ENCODE data around the gene ADAMTSL3.
"Not testable (repeated sequence)": the region's sequence is repeated elsewhere in the genome, so short reads cannot be mapped to it uniquely, and the experiment has no call there.

ADAMTSL3 gene

DNA sequence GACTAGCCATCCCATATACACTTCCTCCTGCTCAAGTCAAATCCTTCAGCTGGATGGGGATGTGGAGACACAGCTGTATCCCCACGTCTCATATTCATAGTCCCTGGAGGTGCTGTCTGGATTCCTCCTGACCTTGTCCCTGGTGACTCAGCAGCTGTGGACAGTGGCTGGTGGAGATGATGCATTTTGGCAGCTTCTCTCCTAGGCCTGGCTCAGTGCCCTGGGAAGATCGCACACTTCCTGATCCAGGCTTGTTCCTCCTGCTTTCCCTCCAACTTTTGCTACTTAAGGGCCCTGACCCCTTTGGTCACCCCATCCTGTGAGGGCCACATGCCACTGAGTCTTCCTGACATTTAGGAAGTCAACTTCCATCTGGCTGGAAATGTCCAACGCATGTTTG lies 44.4 kb downstream of the ADAMTSL3 start:
- no peak for DNase-seq (ENCODE audit: low read depth)

DNA sequence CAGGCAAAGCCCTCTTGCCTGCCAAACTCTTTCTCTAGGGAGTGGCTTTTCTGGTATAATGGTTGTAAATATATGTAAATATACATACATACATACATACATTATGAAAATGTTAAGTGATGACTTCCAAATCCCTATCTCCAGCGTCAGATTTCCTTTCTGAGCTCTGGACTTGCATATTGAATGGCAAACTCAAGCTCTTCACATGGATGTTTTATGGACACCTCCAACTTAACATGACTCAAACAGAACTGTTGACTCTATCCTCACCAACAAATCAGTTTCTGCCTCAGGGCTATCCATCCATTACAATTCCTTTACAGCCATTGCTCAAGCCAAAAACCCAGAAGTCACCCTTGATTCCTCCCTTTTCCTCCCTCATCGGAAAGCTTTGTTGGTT lies 45.1 kb downstream of the ADAMTSL3 start:
- no peak for DNase-seq (ENCODE audit: low read depth)

DNA sequence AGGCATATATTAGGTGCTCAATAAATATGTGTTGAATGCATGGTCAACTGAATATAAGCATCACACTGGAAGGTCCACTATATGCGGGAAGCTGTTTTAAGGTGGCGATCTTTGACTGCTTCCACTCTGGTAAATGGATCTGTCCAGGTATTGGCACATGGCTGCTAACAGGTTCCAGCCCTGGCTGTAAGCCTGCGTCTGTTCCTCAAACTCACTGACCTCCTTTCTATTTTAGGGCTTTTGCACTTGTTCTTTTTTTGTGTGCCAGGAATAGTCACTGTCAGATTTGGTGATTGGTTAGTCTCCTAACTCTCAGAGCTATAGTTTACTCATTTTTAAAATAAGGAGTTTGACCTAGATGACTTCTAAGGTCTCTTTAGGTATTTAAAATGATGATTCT lies 46.2 kb downstream of the ADAMTSL3 start:
- DNase-seq (ENCODE audit: low read depth) = no peak

DNA sequence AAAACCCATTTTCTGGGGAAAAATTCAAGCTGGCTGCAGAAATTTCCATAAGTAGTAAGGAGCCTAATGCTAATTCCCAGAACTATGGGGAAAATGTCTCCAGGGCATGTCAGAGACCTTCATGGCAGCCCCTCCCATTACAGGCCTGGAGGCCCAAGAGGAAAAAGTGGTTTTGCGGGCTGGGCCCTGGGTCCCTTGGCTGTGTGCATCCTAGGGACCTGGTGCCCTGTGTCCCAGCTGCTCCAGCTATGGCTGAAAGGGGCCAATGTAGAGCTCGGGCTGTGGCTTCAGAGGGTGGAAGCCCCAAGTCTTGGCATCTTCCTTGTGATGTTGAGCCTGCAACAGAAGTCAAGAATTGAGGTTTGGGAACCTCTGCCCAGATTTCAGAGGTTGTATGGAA lies 48.4 kb downstream of the ADAMTSL3 start:
- not testable (repeated sequence) for DNase-seq (ENCODE audit: low read depth)

DNA sequence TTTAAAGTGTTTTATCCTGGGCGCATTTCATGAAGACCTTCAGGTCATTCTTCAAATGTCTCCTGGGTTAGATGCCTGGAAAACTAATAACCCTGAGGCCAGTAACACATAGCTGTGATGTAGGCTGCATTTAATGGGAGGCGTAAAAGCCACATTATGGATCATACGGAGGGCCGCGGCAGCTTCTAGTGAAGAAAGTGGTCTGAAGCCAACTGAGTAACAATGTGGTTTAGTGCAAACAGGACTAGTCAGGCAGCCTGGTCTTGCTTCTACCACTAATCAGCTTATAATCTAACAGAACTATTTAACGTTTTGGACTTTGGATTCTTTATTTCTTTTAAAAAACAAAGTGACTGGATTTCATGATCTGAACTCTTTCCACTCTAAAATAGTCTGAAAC lies 54.4 kb downstream of the ADAMTSL3 start:
- no peak for DNase-seq (ENCODE audit: low read depth)

DNA sequence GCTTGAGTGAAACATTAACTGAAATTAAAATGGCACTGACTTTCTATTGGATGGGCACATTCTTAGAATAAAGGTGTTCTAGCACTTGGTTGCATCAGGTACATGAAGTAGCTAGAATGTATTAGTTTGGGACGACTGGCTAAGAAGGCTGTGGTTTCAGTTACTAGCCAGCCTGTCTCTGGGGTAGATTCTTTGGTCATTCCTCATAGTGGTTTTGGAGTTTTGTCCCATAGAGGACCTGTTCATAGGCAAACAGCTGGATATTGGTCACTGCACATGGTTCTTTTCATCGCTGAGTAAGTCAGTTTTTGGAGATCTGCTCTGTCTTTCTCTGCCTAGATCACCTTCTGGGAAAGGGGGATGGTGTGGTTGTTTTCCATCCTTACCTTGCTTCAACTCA lies 55.3 kb downstream of the ADAMTSL3 start:
- DNase-seq (ENCODE audit: low read depth) = no peak

DNA sequence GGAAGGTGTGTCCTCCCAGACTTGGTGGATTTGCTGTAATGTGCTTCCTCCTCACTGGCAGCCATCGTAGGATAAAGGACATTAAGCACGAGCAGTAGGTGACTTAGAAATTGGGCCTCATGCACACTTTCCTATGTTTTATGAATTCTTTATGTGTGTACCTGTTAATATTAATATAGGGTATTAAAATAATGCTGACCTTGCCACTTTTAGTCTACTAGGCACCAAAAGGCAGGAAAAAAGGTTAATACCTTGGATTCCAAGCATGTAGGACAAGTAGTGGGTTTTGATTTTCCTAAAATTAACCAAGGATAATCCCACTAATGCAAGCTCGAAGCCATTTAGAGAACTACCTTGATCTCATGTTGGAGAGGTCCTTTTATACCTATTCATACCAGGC lies 55.9 kb downstream of the ADAMTSL3 start:
- no peak for DNase-seq (ENCODE audit: low read depth)

DNA sequence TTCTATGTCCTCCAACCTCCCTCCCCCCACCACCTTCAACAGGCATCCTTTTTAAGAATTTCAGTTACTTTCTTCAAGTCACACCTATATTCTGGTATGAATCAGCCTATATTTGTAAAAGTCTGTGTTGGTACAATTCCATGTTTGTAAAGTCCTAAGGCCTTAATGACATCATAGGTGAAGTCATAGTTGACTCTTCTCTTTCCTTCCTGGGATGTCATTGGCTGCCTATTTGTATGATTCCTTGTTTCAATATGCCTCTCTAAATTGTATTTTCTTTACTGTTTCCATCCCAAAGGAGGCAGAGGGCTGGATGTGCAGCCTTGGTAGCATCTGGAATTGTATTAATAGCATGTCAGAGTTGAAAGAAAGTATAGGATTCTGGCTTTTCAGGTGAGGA lies 56.5 kb downstream of the ADAMTSL3 start:
- DNase-seq (ENCODE audit: low read depth) = no peak

DNA sequence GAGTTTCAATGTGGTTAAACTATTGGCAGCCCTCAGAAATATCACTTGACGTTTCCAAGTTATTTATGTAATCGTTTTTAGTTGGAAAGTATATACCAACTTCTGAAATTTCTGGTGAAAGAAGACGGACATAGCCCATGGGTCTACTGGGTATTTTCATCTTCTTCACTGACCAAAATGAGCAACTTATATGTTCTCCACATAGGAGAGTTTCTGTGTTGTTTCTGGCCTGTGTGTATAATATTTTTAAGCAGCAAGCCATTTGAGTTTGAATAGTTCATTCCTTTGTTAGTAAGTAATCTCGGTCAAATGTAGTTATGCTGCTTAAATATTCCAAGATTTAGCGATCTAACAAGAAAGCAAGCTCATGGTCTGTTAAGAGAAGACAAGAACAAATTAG lies 57.3 kb downstream of the ADAMTSL3 start:
- DNase-seq (ENCODE audit: low read depth) = no peak

DNA sequence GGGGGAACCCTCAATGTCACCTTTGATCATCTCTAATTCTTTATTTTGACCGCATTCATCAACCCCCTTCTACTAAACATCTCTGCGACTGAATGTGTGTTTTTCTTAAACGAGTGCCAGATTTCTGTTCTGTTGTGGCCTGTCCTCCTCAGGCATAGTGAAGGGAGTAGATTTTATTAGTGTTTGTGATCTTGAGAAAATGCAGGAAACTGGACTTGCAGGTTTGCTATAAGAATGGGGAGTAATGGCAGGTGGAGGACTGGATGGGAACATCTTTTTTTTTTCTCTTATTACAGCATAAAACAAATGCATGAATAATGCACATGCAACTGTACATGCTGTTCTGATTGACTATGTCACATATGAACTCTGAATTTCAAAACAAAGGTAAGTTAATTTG lies 59.3 kb downstream of the ADAMTSL3 start:
- DNase-seq (ENCODE audit: low read depth) = no peak

DNA sequence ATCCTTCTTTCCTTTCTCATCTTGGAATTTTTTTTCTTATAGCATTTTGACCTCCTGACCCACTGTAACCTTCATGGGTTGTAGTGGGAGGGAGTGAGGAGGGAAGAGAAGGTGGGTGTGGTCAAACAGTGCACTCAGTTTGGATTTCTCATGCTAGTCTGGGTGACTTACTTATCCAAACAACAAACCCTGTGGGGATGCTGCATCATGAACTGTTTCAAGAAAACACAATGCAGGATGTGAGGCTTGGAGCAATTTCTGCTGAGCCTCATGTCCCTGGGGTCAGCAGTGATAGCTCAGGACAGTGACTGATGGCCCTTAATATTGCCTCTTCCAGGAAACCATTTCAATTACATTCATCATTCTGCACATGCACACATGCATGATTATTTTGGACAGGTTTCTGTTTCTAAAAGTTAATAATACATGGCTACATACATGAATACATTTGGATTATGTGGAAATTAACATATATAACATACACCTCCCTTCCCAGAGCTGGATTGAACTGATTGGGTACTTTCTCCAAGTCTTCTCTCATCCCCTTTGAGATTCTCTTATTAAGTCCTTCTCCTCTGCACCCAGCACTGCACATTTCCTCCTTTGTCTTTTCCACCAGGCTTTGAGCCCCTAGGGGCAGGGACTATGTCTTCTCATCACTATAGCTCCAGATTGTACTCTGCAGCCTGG lies 61.2 kb downstream of the ADAMTSL3 start:
- no peak for DNase-seq (ENCODE audit: low read depth)

DNA sequence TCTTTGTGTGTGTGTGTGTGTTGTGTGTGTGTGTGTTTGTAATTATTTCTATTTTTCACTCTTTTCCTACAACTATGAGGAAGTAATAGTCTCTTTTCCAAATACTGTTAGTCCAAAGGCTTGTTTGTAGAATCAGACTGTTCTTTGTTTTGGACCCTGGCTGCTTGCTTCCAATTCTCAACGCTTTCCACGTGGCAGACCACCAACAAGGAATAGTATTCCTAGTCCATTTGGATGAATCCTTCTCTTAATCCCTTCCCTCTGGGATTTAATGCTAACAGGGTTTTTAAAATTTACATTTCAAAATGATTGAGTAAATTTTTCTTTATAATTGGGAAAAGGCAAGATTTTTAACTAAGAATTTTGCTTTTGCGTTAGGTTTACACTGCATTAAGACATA lies 62.7 kb downstream of the ADAMTSL3 start:
- DNase-seq (ENCODE audit: low read depth) = no peak

DNA sequence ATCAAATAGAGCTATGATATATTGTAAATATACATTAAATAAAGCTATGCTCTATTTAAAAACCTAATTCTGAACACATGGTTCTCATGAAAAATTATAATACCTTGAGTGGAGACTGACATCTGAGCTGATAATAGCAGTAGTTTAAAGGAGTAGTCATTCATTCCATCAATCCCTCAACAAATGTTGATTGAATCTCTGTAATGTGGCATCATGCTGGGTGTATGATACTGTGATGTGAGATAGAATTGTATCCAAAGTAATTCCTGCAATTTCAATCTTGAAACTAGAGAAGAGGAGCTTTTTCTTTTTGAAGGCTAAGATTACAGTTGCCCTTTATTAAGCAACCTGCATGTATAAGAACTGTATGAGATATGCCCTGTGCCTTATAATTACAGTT lies 63.1 kb downstream of the ADAMTSL3 start:
- no peak for DNase-seq (ENCODE audit: low read depth)

DNA sequence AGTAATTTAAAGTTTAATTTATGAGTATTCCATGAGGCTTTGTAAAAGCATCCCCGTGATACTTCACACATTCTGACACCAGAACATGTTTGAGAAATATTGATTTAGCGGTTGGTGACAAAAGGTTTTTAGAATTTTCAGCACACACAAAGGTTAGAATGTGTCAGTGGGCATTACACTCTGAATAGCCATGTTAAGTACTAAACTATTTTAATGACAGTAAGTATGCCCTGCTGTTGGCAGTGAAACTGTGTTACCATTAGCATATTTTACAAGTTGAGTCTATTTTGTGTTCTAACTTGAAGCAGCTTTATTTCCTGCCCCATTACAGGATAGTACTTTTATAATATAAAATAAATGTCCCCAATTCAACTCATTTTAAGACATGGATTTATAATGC lies 66.5 kb downstream of the ADAMTSL3 start:
- no peak for DNase-seq (ENCODE audit: low read depth)

DNA sequence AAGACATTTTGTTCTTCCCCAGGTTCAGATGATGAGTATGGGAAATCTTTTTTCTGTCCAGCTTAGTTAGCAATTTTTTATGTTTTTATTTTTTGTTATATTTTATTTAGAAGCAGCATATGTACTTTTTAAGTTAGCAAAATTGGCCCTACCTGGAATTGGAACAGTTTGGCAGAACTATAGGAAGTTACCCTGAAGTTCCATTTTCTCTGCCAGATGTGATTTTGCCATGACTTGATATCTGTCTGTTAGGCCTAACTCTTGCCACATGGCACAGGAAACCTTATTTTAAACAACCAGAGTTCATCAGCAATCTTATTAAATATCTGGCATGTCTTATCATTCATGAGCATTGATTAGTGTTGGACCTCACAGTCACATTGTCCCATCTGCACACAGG lies 67.1 kb downstream of the ADAMTSL3 start:
- no peak for DNase-seq (ENCODE audit: low read depth)

DNA sequence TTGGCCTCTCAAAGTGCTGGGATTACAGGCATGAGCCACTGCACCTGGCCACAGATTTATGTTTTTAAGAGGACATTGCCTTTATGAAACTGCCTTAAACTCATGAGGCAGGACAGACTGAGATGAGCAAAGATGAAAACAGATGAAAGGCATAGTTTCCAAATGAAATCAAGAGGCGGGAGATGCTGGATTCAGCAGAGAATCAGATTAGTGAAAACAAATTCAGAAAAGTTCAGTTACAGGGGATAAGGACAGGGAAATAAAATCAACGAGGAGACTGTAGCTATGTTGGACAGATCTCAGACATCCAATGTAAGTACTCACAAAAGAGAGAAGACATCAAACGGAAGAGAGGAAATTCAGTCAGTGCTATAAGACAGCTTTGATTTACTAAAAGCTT lies 68.1 kb downstream of the ADAMTSL3 start:
- no peak for DNase-seq (ENCODE audit: low read depth)

DNA sequence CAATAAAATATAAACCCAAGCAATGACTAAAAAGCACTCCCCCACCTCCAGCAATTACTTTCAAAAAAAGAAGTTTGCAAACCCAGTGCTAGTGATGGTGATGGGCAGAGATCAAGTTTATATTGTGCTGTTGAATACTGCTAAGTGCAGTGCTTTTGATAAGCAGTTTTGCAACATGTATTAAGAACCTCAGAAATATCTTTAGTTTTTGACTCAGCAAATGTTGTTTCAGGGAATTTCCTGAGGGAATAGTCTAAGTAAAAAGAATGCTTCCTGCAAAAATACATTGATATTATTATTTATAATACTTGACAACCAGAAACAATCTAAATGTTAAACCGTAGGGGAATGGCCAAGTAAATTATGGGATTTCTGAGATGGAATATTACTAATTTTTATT lies 69.3 kb downstream of the ADAMTSL3 start:
- no peak for DNase-seq (ENCODE audit: low read depth)

DNA sequence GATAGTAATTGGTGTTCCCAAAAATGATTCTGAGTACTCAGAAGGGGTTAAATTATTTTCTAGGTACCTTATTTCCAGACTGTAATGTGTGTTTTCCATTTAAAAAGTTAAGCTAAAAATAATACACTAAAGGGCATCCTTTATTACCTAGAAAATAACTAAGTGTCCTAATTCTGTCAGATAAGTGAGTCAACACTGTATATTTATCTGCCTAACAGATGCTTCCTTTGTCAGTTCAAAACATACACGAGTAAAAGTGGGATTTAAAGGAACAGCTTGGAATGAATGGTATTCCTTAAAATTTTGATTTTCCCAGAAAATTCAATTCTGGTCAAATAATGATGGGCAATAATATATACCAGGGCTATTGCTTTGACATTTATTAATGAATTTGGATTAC lies 78.3 kb downstream of the ADAMTSL3 start:
- no peak for DNase-seq (ENCODE audit: low read depth)

DNA sequence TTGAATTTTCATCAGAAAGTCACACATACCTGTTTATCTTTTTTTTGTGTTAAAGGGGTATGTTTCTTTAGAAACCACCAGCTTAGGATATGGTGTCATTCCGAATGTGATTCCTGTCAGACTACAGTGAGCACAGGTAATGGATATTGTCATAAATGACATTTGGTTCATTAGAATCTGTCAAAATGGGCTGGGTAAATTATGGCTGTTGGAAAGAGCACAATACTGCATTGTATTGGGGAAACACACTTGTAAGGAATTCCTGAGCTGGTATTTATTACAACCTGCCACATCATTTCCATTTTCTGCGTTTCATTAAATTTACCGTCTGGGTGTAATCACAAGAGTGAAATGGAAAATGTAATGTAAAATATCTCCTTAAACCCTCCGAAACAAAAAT lies 78.8 kb downstream of the ADAMTSL3 start:
- DNase-seq (ENCODE audit: low read depth) = no peak

DNA sequence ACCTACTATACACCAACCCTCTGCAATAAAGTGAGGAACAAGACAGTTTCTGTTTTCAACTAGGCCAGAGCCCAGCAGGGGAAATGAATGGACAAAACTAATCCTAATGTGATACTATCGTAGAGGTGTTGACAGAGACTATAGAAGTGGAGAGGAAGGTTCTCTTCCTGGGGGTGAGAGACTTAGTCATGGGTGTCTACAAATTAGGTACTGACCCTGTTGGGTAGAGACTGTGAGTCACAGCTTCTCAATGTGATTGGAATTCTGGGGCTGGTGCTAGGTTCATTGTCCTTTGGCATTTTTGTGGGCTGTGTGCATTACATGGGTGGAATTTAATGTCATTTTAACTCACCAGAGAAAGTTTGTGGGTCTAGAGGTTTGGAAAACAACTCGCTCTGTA lies 79.3 kb downstream of the ADAMTSL3 start:
- DNase-seq (ENCODE audit: low read depth) = no peak

DNA sequence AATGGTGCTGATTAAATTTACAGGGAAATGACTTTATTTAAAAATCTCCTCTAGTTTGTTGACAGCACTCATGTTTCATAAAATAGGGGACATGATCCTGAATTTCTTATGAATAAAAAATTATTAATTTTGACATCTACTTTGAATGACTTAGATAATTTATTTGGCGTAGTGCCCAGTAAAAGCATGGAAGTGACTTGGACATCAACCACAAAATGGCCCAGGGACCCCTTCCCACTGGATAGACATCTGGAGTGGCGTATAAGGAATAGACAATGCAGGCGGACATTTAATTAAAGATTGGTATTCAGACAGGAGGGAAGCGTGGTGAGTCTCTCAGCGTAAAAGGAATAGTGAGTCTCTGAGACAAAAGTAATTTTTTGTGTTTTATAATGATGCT lies 79.8 kb downstream of the ADAMTSL3 start:
- DNase-seq (ENCODE audit: low read depth) = no peak

DNA sequence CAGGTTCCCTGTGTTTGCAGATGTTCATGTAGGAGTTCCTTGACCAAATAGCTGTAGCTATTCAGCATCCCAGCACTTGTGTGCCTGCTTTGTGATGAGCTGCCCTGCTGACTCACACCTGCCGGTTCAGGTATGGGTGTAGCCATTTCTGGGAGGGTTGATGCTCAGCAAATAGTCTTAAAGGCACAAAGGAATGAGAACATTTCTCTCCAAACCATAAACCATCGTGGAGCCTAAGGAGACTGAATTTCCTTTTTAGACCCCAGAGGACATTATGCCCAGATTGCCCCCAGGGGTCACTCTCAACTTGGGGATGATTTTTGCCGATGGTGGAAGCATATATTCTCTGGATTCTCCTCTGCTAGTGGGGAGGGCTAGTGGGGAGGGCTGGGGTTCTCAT lies 80.6 kb downstream of the ADAMTSL3 start:
- DNase-seq (ENCODE audit: low read depth) = no peak

DNA sequence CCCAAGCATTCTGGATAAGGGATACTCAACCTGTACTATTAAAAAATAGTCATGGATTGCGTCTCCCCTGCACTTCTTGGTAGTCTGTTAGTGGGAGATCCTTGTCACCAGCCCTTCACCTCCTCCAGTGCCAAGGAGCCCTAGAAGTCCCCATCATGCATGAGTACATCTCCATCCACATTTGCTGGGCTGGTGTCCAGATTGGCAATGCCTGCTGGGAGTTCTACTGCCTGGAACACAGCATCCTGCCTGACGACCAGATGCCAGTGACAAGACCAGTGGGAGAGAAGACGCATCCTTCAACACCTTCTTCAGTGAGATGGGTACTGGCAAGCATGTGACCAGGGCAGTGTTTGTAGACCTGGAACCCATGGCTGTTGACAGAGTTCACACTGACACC lies 85.7 kb downstream of the ADAMTSL3 start:
- DNase-seq (ENCODE audit: low read depth) = no peak

DNA sequence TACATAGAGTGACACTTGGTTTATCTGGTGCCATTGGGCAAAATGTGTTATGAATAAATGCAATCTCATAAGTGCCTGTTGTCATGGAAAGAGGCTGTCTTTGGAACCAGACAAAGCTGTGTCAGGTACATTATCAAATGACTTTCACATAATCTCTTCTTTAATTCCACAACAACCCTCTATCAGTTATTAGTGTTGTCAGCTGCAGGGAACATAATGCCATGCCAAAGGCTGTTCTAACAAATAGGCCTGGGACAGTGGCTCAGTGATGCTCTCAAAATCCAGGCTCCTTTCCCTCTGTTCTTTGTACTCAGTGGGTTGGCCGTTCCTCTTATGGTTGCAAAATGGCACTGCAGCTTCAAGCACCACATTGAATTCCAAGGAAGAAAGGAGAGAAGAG lies 91.8 kb downstream of the ADAMTSL3 start:
- DNase-seq (ENCODE audit: low read depth) = no peak

DNA sequence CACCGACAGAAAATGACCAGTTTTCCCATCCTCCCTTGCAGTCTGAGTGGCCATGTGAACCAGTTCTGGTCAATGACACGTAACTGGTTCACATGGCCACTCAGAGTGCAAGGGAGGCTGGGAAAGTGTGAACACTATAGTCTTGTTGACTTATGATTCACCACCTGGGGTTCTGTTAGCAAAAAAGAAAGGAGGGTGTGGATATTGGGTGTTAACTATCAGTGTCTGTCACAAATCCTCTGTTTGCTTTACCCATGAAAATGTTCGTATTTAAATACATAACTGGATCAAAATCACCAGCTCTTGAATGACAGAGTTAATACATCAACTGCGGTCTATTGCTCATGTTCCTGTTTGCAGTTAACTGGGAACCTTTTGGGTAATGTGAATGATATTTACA lies 92.3 kb downstream of the ADAMTSL3 start:
- no peak for DNase-seq (ENCODE audit: low read depth)
